Activated naive CD4-positive, alpha-beta T cell treated with anti-CD3 and anti-CD28 coated beads, Interleukin-2, amount 50 U/mL, for 16 hours (primary cell): ENCODE measurements around the gene SCN8A.

ENCODE experiments used
- DNase-seq: peaks from one replicate; pipeline ENCODE4 v3.0.0-alpha.2; 2020

The SCN8A gene

GRCh38 chr12:51837286-51837685, 246.3 kb downstream of the SCN8A start:
- no peak for DNase-seq

GRCh38 chr12:51838036-51838435, 247.0 kb downstream of the SCN8A start:
- DNase-seq, result no peak

GRCh38 chr12:51838762-51839161, 247.7 kb downstream of the SCN8A start:
- DNase-seq, result no peak

- no peak for DNase-seq
Measured at GRCh38 chr12:51839310-51839947, 248.4 kb downstream of the SCN8A start.

GRCh38 chr12:51840966-51841365, 249.9 kb downstream of the SCN8A start:
- DNase-seq, result no peak

GRCh38 chr12:51841727-51842126, 250.7 kb downstream of the SCN8A start:
- DNase-seq, result no peak

GRCh38 chr12:51844854-51845253, 253.8 kb downstream of the SCN8A start:
- DNase-seq, result no peak

- no peak for DNase-seq
Measured at GRCh38 chr12:51845482-51845881, 254.4 kb downstream of the SCN8A start.

- no peak for DNase-seq
Measured at GRCh38 chr12:51846271-51846691, 255.2 kb downstream of the SCN8A start.

GRCh38 chr12:51846911-51847642, 256.0 kb downstream of the SCN8A start:
- DNase-seq, result peak; percentile 49

- peak; percentile 29 for DNase-seq
Measured at GRCh38 chr12:51847643-51848325, 256.8 kb downstream of the SCN8A start.

GRCh38 chr12:51848326-51848727, 257.3 kb downstream of the SCN8A start, which contains the start of gene FIGNL2:
TSS of gene FIGNL2 (minus strand) at chr12:51848718. CDS start at chr12:51822413, 26,305 bp downstream.
- no peak for DNase-seq

- no peak for DNase-seq
Measured at GRCh38 chr12:51848841-51849735, 258.1 kb downstream of the SCN8A start.

- no peak for DNase-seq
Measured at GRCh38 chr12:51850081-51850964, 259.3 kb downstream of the SCN8A start.

GRCh38 chr12:51850965-51851299, 259.9 kb downstream of the SCN8A start:
- DNase-seq, result no peak

GRCh38 chr12:51851413-51852124, 260.5 kb downstream of the SCN8A start:
- no peak for DNase-seq

GRCh38 chr12:51852404-51853137, 261.5 kb downstream of the SCN8A start:
- no peak for DNase-seq

GRCh38 chr12:51855586-51856428, 264.8 kb downstream of the SCN8A start:
- DNase-seq, result no peak

- DNase-seq, result no peak
Measured at GRCh38 chr12:51860986-51861385, 270.0 kb downstream of the SCN8A start.
